GM12878 (cell line): Measurements from ENCODE around the gene ARHGAP30. TPM values are rescaled to one million over a fixed set of nuclear protein-coding genes. Genes with fewer than 3 reads are reported as not detected.

Experiments used
- ATAC-seq: fragments of 200-7000 bp; cut with Tn5 transposase; 3 replicates; pipeline ENCODE4 v1.9.1; 2020; ENCODE audit warnings: mild to moderate bottlenecking, moderate library complexity
- BruUV-seq: library from RNA; stranded (reverse); fragments of 400-500 nt; replicated peaks from 2 replicates; lab custom pipeline; 2021; lab: Mats Ljungman, UMichigan
- CTCF ChIA-PET: fragments of 300-600 bp; sonication (Branson Sonifier 250); formaldehyde crosslinking; extraction: SDS; loops from one replicate; lab custom pipeline; 2021; ENCODE audit warnings: inconsistent platforms; lab: Yijun Ruan, JAX
- POLR2A ChIA-PET: fragments of 350-600 bp; formaldehyde crosslinking; extraction: SDS; loops from one replicate; lab custom pipeline; 2021; ENCODE audit warnings: inconsistent platforms; lab: Charles Lee
- RAD21 ChIA-PET: fragments of 300-600 bp; sonication (Branson Sonifier 250); formaldehyde crosslinking; loops from one replicate; lab custom pipeline; 2023; ENCODE audit warnings: antibody characterized with exemption; ENCODE audit not compliant: unreplicated experiment; lab: Charles Lee
- SMC1A ChIA-PET: fragments of 300-600 bp; sonication (Branson Sonifier 250); formaldehyde crosslinking; loops from one replicate; lab custom pipeline; 2023; ENCODE audit not compliant: unreplicated experiment, uncharacterized antibody; lab: Charles Lee
- DNase-seq: peaks from one replicate; pipeline ENCODE4 v3.0.0-alpha.2; 2011; ENCODE audit warnings: low read depth, low spot score
- FAIRE-seq: peaks from 3 replicates; lab custom pipeline; 2011; peaks lifted over from hg19 to GRCh38; lab: Jason Lieb, UNC
- H2AFZ ChIP-seq: 2 replicates; pipeline ENCODE4 v1.6.0; 2011; ENCODE audit warnings: low read depth, low read length, control low read depth; ENCODE audit not compliant: control insufficient read depth
- H3K27ac ChIP-seq: 2 replicates; pipeline ENCODE4 v1.5.1; 2011; ENCODE audit warnings: control low read depth; ENCODE audit not compliant: control insufficient read depth, insufficient read depth
- H3K27me3 ChIP-seq, 2 experiments: replicated peaks in 1 of 2; 2 replicates each; pipeline versions ENCODE4 v1.6.0 to v1.6.1; 2011; ENCODE audit warnings: low read length in 1 of 2; ENCODE audit not compliant: control insufficient read depth in 2 of 2, insufficient read depth in 2 of 2
- H3K36me3 ChIP-seq, 2 experiments: 2 replicates each; pipeline ENCODE4 v1.5.1; 2011; ENCODE audit warnings: low read length in 1 of 2; ENCODE audit not compliant: control insufficient read depth in 2 of 2, insufficient read depth in 2 of 2
- H3K4me1 ChIP-seq: 2 replicates; pipeline ENCODE4 v1.6.1; 2011; ENCODE audit warnings: mild to moderate bottlenecking, low read length, moderate library complexity, mixed read lengths; ENCODE audit not compliant: control insufficient read depth, insufficient read depth
- H3K4me2 ChIP-seq: 2 replicates; pipeline ENCODE4 v1.6.0; 2011; ENCODE audit warnings: control low read depth; ENCODE audit not compliant: control insufficient read depth, insufficient read depth
- H3K4me3 ChIP-seq: fragments of 200-600 bp; sonication (generic); 2 replicates; pipeline ENCODE4 v1.5.1; 2016
- H3K79me2 ChIP-seq: 2 replicates; pipeline ENCODE4 v1.6.0; 2011; ENCODE audit warnings: low read length; ENCODE audit not compliant: control insufficient read depth, insufficient read depth
- H3K9ac ChIP-seq: 2 replicates; pipeline ENCODE4 v1.8.0; 2011; ENCODE audit warnings: low read length, control low read depth, mixed read lengths; ENCODE audit not compliant: control insufficient read depth, insufficient read depth
- H3K9me3 ChIP-seq: replicated peaks from 3 replicates; pipeline ENCODE4 v1.5.1; 2011; ENCODE audit warnings: mild to moderate bottlenecking, low read length; ENCODE audit not compliant: control insufficient read depth, insufficient read depth
- H4K20me1 ChIP-seq: 2 replicates; pipeline ENCODE4 v1.6.0; 2011; ENCODE audit not compliant: control insufficient read depth, insufficient read depth
- ATF7 ChIP-seq: fragments of 450-650 bp; IDR thresholded peaks from 2 replicates; pipeline ENCODE4 v1.6.1; 2016; ENCODE audit warnings: low read depth, mild to moderate bottlenecking
- BCL11A ChIP-seq: IDR thresholded peaks from 2 replicates; pipeline ENCODE4 v1.6.1; 2011; ENCODE audit warnings: low read depth, low read length
- CEBPB ChIP-seq, 2 experiments: fragments of 150-350 bp in 1 of 2; IDR thresholded peaks; 2 replicates each; pipeline ENCODE4 v1.6.1; 2012 to 2014; ENCODE audit warnings: low read depth in 2 of 2, low read length in 2 of 2, borderline replicate concordance in 1 of 2, inconsistent platforms in 1 of 2
- CEBPZ ChIP-seq: fragments of 150-350 bp; IDR thresholded peaks from 2 replicates; pipeline ENCODE4 v1.6.1; 2016; ENCODE audit warnings: low read depth, low read length
- CHD1 ChIP-seq: IDR thresholded peaks from 2 replicates; pipeline ENCODE4 v1.6.1; 2012; ENCODE audit warnings: low read depth, low read length, improper control_type of control experiment
- EP300 ChIP-seq, 2 experiments: fragments of 150-350 bp in 1 of 2; IDR thresholded peaks; 2 replicates each; pipeline ENCODE4 v1.6.1; 2011 to 2012; ENCODE audit warnings: low read depth in 2 of 2, low read length in 2 of 2, borderline replicate concordance in 1 of 2, improper control_type of control experiment in 1 of 2, inconsistent platforms in 1 of 2; ENCODE audit not compliant: control insufficient read depth in 1 of 2
- ESRRA ChIP-seq: IDR thresholded peaks from 2 replicates; pipeline ENCODE4 v1.6.1; 2012; ENCODE audit warnings: mild to moderate bottlenecking, low read length, improper control_type of control experiment
- ETV6 ChIP-seq, 2 experiments: fragments of 450-650 bp in 1 of 2; IDR thresholded peaks in 1 of 2; conservative IDR thresholded peaks in 1 of 2; 2 replicates each; pipeline ENCODE4 v1.6.1; 2014; ENCODE audit warnings: antibody characterized with exemption in 1 of 2, borderline replicate concordance in 1 of 2, low read depth in 1 of 2, mild to moderate bottlenecking in 1 of 2, moderate library complexity in 1 of 2
- FOS ChIP-seq: IDR thresholded peaks from 3 replicates; pipeline ENCODE4 v1.6.1; 2011; ENCODE audit warnings: borderline replicate concordance; ENCODE audit not compliant: insufficient read length; ENCODE audit errors: extremely low read depth
- HDAC6 ChIP-seq: fragments of 200-600 bp; sonication (generic); IDR thresholded peaks from one replicate; pipeline ENCODE4 v1.8.0; 2017; ENCODE audit warnings: antibody characterized with exemption; ENCODE audit not compliant: unreplicated experiment
- KLF5 ChIP-seq: fragments of 450-650 bp; IDR thresholded peaks from 2 replicates; pipeline ENCODE4 v1.6.1; 2014; ENCODE audit warnings: mild to moderate bottlenecking; ENCODE audit not compliant: partially characterized antibody
- WGBS: methylation state at CpG from one replicate; pipeline ENCODE4 v1.1.6; 2016; ENCODE audit warnings: low lambda C conversion rate; ENCODE audit not compliant: insufficient replicate concordance, insufficient coverage; ENCODE audit errors: missing lambda C conversion rate; 5-methylcytosine and 5-hydroxymethylcytosine counted together
- in situ Hi-C: fragments of 300-500 bp; cut with MboI; formaldehyde crosslinking; loops from 9 replicates; pipeline ENCODE4 v1.14.3; 2018; ENCODE audit warnings: mixed read lengths
- intact Hi-C: fragments of 100-400 bp; cut with micrococcal nuclease; formaldehyde crosslinking; loops from one replicate; pipeline ENCODE4 v1.14.2; 2022; ENCODE audit not compliant: unreplicated experiment
- polyA plus RNA-seq, 11 experiments: library from polyadenylated mRNA; depleted of rRNA in 4 of 11; unstranded in 6 of 11; stranded (reverse) in 5 of 11; fragments of >200 nt; fragmentation: Nextera tagmentation in 4 of 11; fragmentation: Illumina TruSeq in 1 of 11; extraction: Ambion mirVana in 4 of 11; extraction: Trizol in 1 of 11; gene quantifications; 1 replicate in 1 of 11; 2 replicates in 10 of 11; pipeline versions ENCODE4 v1.2.1 to v1.2.3, GENCODE V29; 2011 to 2016; ENCODE audit warnings: inconsistent platforms in 2 of 11, missing spikeins in 2 of 11, low read depth in 1 of 11
- total RNA-seq, 4 experiments: library from RNA; depleted of rRNA in 3 of 4; stranded (reverse); fragments of >200 nt in 3 of 4; fragmentation: Illumina TruSeq in 1 of 4; extraction: Trizol in 1 of 4; gene quantifications; 2 replicates each; pipeline versions ENCODE4 v1.2.1 to v1.2.3, GENCODE V29; 2013 to 2021
- TF ChIP-seq, protein P1 (sequence below): IDR thresholded peaks from 2 replicates; pipeline ENCODE4 v1.6.1; 2012; ENCODE audit warnings: low read depth, low read length, improper control_type of control experiment
- TF ChIP-seq, protein P2 (sequence below): IDR thresholded peaks from 2 replicates; pipeline ENCODE4 v1.6.1; 2011; ENCODE audit warnings: mild to moderate bottlenecking, low read depth, low read length, moderate library complexity; ENCODE audit not compliant: insufficient replicate concordance

ARHGAP30 gene
- total and polyA plus RNA-seq, 10 of the 15 experiments (the other 5 are each of a cell fraction or from before 2014, with no cell fraction given) = 12.9 to 143 (median 76.3) TPM

GRCh38 chr1:161039546-161039945, 30.1 kb downstream of the ARHGAP30 start:
- POLR2A ChIA-PET = interaction anchor here (0.6 to 2.2 kb wide), 12 partner anchors 18 to 332 kb away, joined by 3 to 21 read pairs (median 4); partner anchors contain the start of genes ARHGAP30 and F11R
- H3K4me2 ChIP-seq = peak overlapping the region; percentile 57
- DNase-seq = no peak
- H3K36me3 ChIP-seq = peaks cover 22 to 34% of the 10 kb centered on the region in 2 experiments
- RAD21 ChIA-PET = interaction anchor here (1.7 to 4.2 kb wide), 6 partner anchors 14 to 43 kb away, joined by 4 to 22 read pairs (median 13); partner anchors contain the start of genes ARHGAP30 and F11R
- H3K9me3 ChIP-seq = no peaks in the 10 kb centered on the region
- no peaks in the 10 kb centered on the region for H3K27me3 ChIP-seq
- H4K20me1 ChIP-seq = no peaks in the 10 kb centered on the region
- H3K9ac ChIP-seq = no peak overlapping the region
- H2AFZ ChIP-seq = no peak overlapping the region
- TF ChIP-seq ETV6 (conservative IDR thresholded peaks at IDR 0.05 in 1 of 2, IDR thresholded peaks at IDR 0.05 in 1 of 2; ENCODE audit: borderline replicate concordance in 1 of 2, low read depth in 1 of 2) (no peak), FOS (no peak), ESRRA (no peak), KLF5 (no peak), ATF7 (no peak), HDAC6 (no peak), BCL11A (no peak), CEBPZ (no peak), CHD1 (no peak), CEBPB (IDR thresholded peaks at IDR 0.05; ENCODE audit: borderline replicate concordance in 1 of 2, low read depth in 2 of 2, low read length in 2 of 2) (no peak), EP300 (IDR thresholded peaks at IDR 0.05; ENCODE audit: borderline replicate concordance in 1 of 2, control insufficient read depth in 1 of 2, low read depth in 2 of 2, low read length in 2 of 2) (no peak)
- TF ChIP-seq, protein P1, sequence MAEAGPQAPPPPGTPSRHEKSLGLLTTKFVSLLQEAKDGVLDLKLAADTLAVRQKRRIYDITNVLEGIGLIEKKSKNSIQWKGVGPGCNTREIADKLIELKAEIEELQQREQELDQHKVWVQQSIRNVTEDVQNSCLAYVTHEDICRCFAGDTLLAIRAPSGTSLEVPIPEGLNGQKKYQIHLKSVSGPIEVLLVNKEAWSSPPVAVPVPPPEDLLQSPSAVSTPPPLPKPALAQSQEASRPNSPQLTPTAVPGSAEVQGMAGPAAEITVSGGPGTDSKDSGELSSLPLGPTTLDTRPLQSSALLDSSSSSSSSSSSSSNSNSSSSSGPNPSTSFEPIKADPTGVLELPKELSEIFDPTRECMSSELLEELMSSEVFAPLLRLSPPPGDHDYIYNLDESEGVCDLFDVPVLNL = no peak
- TF ChIP-seq, protein P2, sequence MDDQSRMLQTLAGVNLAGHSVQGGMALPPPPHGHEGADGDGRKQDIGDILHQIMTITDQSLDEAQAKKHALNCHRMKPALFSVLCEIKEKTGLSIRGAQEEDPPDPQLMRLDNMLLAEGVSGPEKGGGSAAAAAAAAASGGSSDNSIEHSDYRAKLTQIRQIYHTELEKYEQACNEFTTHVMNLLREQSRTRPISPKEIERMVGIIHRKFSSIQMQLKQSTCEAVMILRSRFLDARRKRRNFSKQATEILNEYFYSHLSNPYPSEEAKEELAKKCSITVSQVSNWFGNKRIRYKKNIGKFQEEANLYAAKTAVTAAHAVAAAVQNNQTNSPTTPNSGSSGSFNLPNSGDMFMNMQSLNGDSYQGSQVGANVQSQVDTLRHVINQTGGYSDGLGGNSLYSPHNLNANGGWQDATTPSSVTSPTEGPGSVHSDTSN = no peak
- intact Hi-C loops = no loop called here
- ATAC-seq = no peak
- SMC1A ChIA-PET = interaction anchor here (0.6 to 6.3 kb wide), 9 partner anchors 8 to 116 kb away, joined by 3 to 51 read pairs (median 8); partner anchors contain the start of genes ARHGAP30 and F11R
- H3K4me1 ChIP-seq = peaks cover 14% of the 10 kb centered on the region
- CTCF ChIA-PET = interaction anchor here (0.9 to 11.1 kb wide), 9 partner anchors 18 to 101 kb away, joined by 3 to 181 read pairs (median 18); partner anchors contain the start of genes ARHGAP30, F11R and KLHDC9
- in situ Hi-C loops = no loop called here
- FAIRE-seq = no peak
- BruUV-seq = no TSS peak
- peaks cover 16% of the 10 kb centered on the region for H3K79me2 ChIP-seq
- H3K27ac ChIP-seq = no peak overlapping the region
- no peak overlapping the region for H3K4me3 ChIP-seq
- WGBS = 67% methylated on average over 5 of the region's 5 CpGs
